Cardiac fibroblast (primary cell): Measurements from ENCODE around the gene DOC2B.

Experiments used
- DNase-seq, 2 donors: peaks; one replicate each; pipeline versions ENCODE4 v3.0.0 to v3.0.0-alpha.2; 2010; ENCODE audit warnings: low read depth in 2 of 2
- H3K4me3 ChIP-seq, 2 donors: replicated peaks in 1 of 2; 1 replicate in 1 of 2; 2 replicates in 1 of 2; pipeline ENCODE4 v1.5.1; 2011; ENCODE audit warnings: low read depth in 2 of 2, low read length in 2 of 2, mild to moderate bottlenecking in 2 of 2, moderate library complexity in 1 of 2
- CTCF ChIP-seq: IDR thresholded peaks from one replicate; pipeline ENCODE4 v1.5.1; 2011; ENCODE audit warnings: low read depth, mild to moderate bottlenecking, low read length, inconsistent platforms

Gene DOC2B

GRCh38 chr17:187130-187529 is 5.7 kb upstream of the DOC2B start:
- no peak overlapping the region for H3K4me3 ChIP-seq
- DNase-seq: no peak
- TF ChIP-seq CTCF: no peak

GRCh38 chr17:185445-186138 is 4.1 kb upstream of the DOC2B start:
- no peak for DNase-seq
- H3K4me3 ChIP-seq: no peak overlapping the region
- no peak for TF ChIP-seq CTCF

- H3K4me3 ChIP-seq: no peak overlapping the region
- no peak for TF ChIP-seq CTCF
- no peak for DNase-seq
Observed at GRCh38 chr17:183021-183420, 1.6 kb upstream of the DOC2B start.

- no peak overlapping the region for H3K4me3 ChIP-seq
- no peak for DNase-seq
- TF ChIP-seq CTCF: no peak
Observed at GRCh38 chr17:182050-182751, 751 bp upstream of the DOC2B start.

GRCh38 chr17:180381-181244 is 837 bp downstream of the DOC2B start:
- H3K4me3 ChIP-seq: no peak overlapping the region
- no peak for TF ChIP-seq CTCF
- DNase-seq: no peak

- TF ChIP-seq CTCF: no peak
- no peak overlapping the region for H3K4me3 ChIP-seq
- DNase-seq: no peak
Observed at GRCh38 chr17:179781-180380, 1.6 kb downstream of the DOC2B start.
